Psoas muscle (tissue), 8 donors: Measurements from ENCODE around the gene GPC1. TPM values are rescaled to one million over a fixed set of nuclear protein-coding genes. Genes with fewer than 3 reads are reported as not detected.

ENCODE experiments used
- ATAC-seq, 4 donors: fragments of 200-7000 bp; cut with Tn5 transposase; one replicate each; pipeline ENCODE4 v1.9.1; 2020; ENCODE audit warnings: moderate library complexity in 3 of 4, mild to moderate bottlenecking in 2 of 4
- DNase-seq, 2 donors: peaks; one replicate each; pipeline ENCODE4 v3.0.0-alpha.2; 2020
- H3K27ac ChIP-seq: fragments of 200-600 bp; one replicate; pipeline ENCODE4 v1.8.0; 2022
- H3K27me3 ChIP-seq, 3 donors: fragments of 200-600 bp in 1 of 3; one replicate each; pipeline versions ENCODE4 v1.6.1 to v1.8.0; 2013 to 2022; ENCODE audit warnings: low read length in 2 of 3, mild to moderate bottlenecking in 2 of 3, moderate library complexity in 1 of 3; ENCODE audit not compliant: insufficient read depth in 3 of 3
- H3K36me3 ChIP-seq, 2 donors: fragments of 200-600 bp in 1 of 2; one replicate each; pipeline versions ENCODE4 v1.6.1 to v1.8.0; 2013 to 2022; ENCODE audit warnings: low read depth in 1 of 2, mild to moderate bottlenecking in 1 of 2, moderate library complexity in 1 of 2; ENCODE audit not compliant: insufficient read depth in 1 of 2
- H3K4me1 ChIP-seq: fragments of 200-600 bp; one replicate; pipeline ENCODE4 v1.8.0; 2022
- H3K4me3 ChIP-seq: fragments of 200-600 bp; one replicate; pipeline ENCODE4 v1.8.0; 2022; ENCODE audit warnings: mild to moderate bottlenecking
- H3K9me3 ChIP-seq: fragments of 200-600 bp; one replicate; pipeline ENCODE4 v1.8.0; 2022
- WGBS, 3 donors: extraction: QIAGEN DNeasy Blood & Tissue Kit; methylation state at CpG; one replicate each; pipeline versions ENCODE4 v1.1.6 to v1.1.7; 2013; 5-methylcytosine and 5-hydroxymethylcytosine counted together
- intact Hi-C, 2 donors: fragments of 100-400 bp; cut with DNase I; formaldehyde crosslinking; loops; one replicate each; pipeline versions ENCODE4 v1.11.0 to v1.14.2; 2022
- polyA plus RNA-seq, 3 donors: library from polyadenylated mRNA; stranded (reverse); fragments of 200-250 nt; gene quantifications; one replicate each; pipeline ENCODE4 v1.2.3, GENCODE V29; 2013
- total RNA-seq, 4 donors: library from RNA; stranded (reverse); fragmentation: NEBNext Ultra II Directional in 2 of 4; extraction: Animal tissue kit (Norgen Biotek cat#: 25700) in 2 of 4; gene quantifications; one replicate each; pipeline versions ENCODE4 v1.2.1 to v1.2.4, GENCODE V29; 2021 to 2023
- TF ChIP-seq, protein P1 (sequence below): fragments of 200-600 bp; IDR thresholded peaks from one replicate; pipeline ENCODE4 v1.8.0; 2022; ENCODE audit warnings: antibody characterized with exemption
- donor health status: healthy with polysubstance abuse.
- donor health status: DM: no; HTN: no; CAD: no; lungs with moderate emphysema.
- donor health status: Bipolar disorder and iron deficiency.
- donor health status: healthy.
- donor health status: DM: yes; HTN: yes; CAD: no.
- donor health status: DM: no; HTN: no; CAD: no.
- donor health status: DM: no; HTN: no; CAD: no.
- donor health status: DM: yes; HTN: yes; CAD: no.

The GPC1 gene
- total and polyA plus RNA-seq, 7 donors = 85.4 to 180 (median 116) TPM

- ATAC-seq (peak; percentile 11 to 38 (median 32)), DNase-seq (peak in 1 of 2 donors; percentile 57)
- TF ChIP-seq, protein P1, sequence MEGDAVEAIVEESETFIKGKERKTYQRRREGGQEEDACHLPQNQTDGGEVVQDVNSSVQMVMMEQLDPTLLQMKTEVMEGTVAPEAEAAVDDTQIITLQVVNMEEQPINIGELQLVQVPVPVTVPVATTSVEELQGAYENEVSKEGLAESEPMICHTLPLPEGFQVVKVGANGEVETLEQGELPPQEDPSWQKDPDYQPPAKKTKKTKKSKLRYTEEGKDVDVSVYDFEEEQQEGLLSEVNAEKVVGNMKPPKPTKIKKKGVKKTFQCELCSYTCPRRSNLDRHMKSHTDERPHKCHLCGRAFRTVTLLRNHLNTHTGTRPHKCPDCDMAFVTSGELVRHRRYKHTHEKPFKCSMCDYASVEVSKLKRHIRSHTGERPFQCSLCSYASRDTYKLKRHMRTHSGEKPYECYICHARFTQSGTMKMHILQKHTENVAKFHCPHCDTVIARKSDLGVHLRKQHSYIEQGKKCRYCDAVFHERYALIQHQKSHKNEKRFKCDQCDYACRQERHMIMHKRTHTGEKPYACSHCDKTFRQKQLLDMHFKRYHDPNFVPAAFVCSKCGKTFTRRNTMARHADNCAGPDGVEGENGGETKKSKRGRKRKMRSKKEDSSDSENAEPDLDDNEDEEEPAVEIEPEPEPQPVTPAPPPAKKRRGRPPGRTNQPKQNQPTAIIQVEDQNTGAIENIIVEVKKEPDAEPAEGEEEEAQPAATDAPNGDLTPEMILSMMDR = no peak
- Histone ChIP-seq H3K36me3 (no peaks in the 10 kb centered on the region), H3K9me3 (no peaks in the 10 kb centered on the region), H3K27me3 (no peaks in the 10 kb centered on the region), H3K4me3 (no peak overlapping the region), H3K27ac (no peak overlapping the region), H3K4me1 (no peaks in the 10 kb centered on the region)
- intact Hi-C loops = no loop called here
- 50 to 68% (median 52%) methylated on average over 15 of the region's 15 CpGs for WGBS, 3 donors
Observed at GRCh38 chr2:240412211-240412861, 23.1 kb upstream of the GPC1 start.

DNA sequence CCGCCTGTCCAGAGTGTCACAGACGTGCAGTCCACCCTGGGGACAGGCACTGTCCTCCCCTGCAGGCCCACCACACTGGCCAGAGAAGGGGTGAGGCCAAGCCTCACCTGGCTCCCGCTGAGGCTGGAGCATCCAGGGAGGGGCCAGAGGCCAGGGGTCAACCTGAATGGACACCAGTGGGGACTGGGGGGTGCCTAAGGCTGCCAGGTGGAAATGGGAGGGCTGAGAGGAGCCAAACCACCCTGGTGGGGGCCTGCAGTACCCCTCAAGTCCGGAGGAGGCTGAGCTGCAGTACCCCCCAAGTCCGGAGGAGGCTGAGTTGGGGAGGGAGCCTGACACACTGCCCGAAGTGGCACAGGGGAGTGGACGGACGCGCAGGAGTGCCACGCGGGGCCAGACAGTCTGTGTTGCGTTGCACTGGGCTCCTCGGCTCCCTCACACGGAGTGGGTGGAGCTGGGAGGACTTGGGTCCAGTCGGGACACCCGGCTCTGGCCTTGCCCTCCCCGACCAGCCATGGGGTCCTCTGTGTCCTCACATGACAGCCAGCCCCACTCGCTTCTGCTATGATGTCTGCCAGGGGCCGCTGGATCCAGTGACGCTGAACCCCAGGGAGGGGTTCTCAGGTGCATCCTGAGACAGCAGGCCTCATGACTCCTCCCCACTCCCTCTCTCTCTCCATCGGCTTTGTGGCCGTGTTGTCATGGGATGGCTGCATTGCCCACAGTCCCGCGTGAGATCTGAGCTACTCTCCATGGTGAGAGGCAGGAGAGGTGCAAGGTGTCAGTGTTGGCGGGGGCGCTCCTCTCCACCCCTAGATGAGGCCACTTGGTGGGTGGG lies 22.3 kb upstream of the GPC1 start:
- TF ChIP-seq, protein P1 = no peak
- no peak overlapping the region for H3K27ac ChIP-seq
- DNase-seq (peak in 1 of 2 donors; percentile 48), ATAC-seq (peak in 1 of 4 donors; percentile 28)
- whole genome bisulfite sequencing, 3 donors = 93% methylated on average over 23 to 26 of the region's 26 CpGs
- no peaks in the 10 kb centered on the region for H3K36me3 ChIP-seq
- H3K4me1 ChIP-seq = no peaks in the 10 kb centered on the region
- H3K27me3 ChIP-seq = no peaks in the 10 kb centered on the region
- intact Hi-C loops = no loop called here
- H3K4me3 ChIP-seq = no peak overlapping the region
- H3K9me3 ChIP-seq = no peaks in the 10 kb centered on the region

GRCh38 chr2:240413813-240414429 lies 21.5 kb upstream of the GPC1 start:
- Histone ChIP-seq H3K27me3 (no peaks in the 10 kb centered on the region), H3K4me1 (no peaks in the 10 kb centered on the region), H3K9me3 (no peaks in the 10 kb centered on the region), H3K27ac (no peak overlapping the region), H3K4me3 (no peak overlapping the region), H3K36me3 (no peaks in the 10 kb centered on the region)
- 70 to 87% (median 81%) methylated on average over 4 of the region's 4 CpGs for WGBS, 3 donors
- intact Hi-C loops = no loop called here
- DNase-seq = no peak
- ATAC-seq = no peak
- TF ChIP-seq, protein P1 = no peak

GRCh38 chr2:240416821-240417220 lies 18.6 kb upstream of the GPC1 start:
- 78 to 85% (median 83%) methylated on average over 4 of the region's 4 CpGs for WGBS, 3 donors
- Histone ChIP-seq H3K4me1 (no peaks in the 10 kb centered on the region), H3K9me3 (peaks cover 4% of the 10 kb centered on the region), H3K27ac (no peak overlapping the region), H3K27me3 (peaks cover 0 to 2% (median 0%) of the 10 kb centered on the region in 3 donors), H3K36me3 (no peaks in the 10 kb centered on the region), H3K4me3 (no peak overlapping the region)
- TF ChIP-seq, protein P1 = no peak
- ATAC-seq (no peak), DNase-seq (no peak)
- intact Hi-C loops = no loop called here
